CD4-positive, alpha-beta T cell treated with Interleukin-17A for 4 hours (primary cell): ENCODE results near the gene SEC31A.
"Not testable (repeated sequence)": the region's sequence is repeated elsewhere in the genome, so short reads cannot be mapped to it uniquely, and the experiment has no call there.

ENCODE experiments used
- DNase-seq: peaks from one replicate; pipeline ENCODE4 v3.0.0-alpha.2; 2020; ENCODE audit warnings: mixed read lengths

SEC31A gene

GRCh38 chr4:82896755-82897154 lies 5.8 kb upstream of the SEC31A start:
- DNase-seq: no peak

DNA sequence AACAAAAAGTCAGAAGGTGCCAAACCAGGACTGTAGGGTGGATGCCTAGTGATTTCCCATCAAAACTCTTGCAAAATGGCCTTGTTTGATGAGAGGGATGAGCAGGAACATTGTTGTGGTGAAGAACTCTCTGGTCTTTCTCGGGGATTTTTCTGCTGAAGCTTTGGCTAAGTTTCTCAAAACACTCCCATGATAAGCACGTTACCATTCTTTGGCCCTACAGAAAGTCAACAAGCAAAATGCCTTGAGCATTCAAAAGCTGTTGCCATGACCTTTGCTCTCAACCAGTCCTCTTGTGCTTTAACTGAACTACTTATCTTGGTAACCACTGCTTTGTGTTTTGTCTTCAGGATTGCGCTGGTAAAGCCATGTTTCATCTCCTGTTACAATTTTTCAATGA lies 3.0 kb upstream of the SEC31A start:
- DNase-seq: no peak

DNA sequence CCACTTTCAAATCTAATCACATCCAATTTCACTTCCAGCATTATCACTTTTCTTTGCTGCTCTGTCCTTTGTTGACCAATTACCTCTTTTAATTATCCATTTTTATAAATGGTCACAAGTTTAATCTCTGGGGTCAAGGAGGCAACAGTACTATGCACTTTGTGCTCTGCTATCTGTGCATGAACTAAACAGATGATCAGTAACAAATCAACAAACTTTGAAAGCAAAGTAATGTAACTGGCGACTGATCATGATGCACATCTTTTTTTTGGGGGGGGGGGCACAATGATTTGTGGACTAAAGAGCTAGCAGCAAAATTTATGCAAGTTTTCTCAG lies 1.5 kb upstream of the SEC31A start:
- DNase-seq: no peak

DNA sequence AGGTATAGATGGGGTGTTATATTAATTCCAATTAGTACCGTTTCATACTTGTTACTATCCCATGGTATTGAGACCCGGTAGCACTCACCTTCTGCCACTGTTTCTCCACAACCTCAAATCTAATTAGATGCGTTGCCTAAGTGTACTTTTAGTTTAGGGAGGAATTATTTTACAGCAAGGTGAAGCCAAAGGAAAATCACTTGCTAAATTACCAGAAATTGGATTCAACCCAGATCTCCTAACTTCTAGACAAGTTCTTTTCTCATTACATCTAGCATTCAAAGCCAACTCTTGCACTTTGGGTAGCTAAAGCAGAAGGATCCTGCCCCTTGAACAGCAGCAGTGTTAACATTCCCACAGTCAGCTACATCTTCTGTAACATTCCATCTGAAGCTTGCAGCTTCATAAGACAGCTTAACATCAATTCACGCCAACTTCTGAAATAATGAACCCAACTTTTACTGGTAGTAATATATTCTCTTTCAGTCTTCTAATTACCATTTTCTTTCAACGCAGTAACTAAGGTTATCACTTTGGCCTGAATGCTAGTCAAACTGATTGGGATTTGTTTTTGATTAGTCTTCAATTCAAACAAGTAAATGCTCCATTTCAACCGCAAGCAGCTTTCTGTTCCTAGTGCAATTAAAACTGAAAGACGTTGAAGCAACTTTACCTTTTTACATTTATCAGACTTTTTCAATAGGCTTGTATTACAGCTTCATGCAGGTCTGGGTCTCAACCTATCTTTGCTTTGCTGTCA lies 934 bp upstream of the SEC31A start:
- DNase-seq: no peak

DNA sequence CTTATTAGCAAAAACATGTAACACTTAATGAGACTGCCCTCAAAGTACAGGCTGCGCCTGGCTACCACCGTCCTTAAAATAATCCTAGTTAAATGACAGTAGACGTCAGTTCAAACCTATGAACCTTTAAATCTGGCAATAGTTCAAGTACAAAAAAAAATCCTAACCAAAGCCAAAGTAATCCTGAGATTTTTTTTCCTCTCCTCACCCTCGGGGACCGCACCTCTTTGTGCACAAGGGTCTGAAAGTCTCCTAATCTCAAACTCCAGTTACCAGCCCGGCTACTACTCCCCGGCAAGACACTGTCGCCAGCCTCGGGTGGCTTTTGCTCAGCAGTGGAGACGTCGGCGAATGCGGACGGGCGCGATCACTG lies 439 bp downstream of the SEC31A start:
- DNase-seq: no peak

DNA sequence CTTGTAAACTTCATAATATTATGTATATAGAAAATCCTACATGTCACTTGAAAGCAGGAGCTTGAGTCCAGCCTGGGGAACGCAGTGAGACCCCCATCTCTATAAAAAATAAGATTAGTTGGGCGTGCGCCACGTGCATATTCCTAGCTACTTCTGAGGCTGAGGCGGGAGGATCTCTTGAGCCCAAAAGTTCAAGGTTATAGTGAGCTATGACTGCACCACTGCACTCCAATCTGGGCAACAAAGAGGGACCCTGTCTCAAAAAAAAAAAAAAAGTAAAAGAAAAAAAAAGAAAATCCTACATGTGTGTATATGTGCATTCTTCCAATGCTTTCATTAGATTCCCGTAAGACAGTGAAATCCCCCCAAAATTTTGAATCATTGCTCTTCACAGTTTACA lies 1.7 kb downstream of the SEC31A start:
- DNase-seq: no peak

DNA sequence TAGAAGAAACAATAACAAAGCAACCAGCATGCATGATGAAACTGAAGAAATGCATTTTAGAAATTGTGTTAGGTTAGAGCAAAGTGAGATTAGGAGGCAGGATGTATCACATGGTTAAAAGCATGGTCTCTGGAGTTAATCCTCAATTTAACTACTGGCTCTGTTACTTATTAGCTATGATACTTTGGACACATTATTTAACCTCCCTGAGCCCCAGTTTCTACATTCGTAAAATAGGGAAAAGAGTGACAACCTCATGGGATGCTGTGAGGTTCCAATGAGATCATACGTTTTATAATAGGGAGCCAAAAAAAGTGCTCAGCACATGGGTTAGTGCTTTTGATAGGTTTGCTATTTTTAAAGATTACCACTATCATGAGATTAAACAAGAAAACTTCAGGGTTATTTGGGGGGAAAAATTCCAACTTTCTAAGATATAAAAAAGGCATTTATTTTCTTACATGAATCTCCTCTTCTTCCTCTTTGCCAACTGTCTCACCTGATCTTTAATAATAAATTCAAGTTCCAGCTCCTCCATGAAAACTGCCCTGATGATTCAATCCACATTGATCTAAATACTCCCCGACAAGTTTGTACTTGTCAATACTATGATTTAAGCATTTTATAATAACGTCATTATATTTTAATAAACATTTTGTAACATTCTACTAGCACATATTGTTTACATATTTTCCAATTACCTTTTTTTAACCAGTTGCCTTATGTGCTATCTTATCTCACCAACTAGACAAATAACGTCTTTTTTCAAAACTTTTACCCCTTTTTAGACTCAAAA lies 4.6 kb downstream of the SEC31A start:
- DNase-seq: no peak

DNA sequence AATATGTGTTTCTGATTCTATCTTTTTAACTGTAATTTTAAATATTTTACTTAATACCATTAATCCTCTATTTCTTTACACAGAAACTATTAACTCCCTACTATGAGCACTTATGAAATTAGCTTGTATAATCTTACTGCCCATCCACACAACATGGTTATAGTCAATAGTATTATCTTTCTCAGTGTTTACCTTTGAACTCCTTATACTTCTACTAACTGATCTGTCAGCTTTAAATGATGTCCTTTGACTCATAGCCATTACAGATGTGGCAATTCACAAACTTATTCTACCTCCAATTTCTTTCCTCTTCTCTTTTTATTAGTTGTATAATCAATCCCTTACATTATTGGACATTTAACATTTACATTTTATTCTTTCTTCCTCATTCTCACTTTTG lies 5.5 kb downstream of the SEC31A start:
- DNase-seq: no peak

DNA sequence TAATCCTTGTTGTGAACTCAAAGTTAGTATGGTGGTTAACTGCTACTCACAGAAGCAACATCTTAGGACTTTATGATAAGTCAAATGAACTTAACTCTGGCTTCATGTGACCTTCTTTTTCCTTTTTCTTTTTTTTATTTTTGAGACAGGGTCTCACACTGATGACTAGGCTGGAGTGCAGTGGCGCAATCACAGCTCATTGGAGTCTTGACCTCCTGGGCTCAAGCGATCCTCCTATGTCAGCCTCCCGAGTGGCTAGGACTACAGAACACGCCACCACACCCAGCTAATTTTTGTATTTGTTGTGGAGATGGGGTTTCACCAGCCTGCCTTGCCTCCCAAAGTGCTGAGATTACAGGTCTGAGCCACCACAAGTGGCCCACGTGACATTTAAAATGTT lies 22.4 kb downstream of the SEC31A start:
- DNase-seq: no peak

GRCh38 chr4:82866706-82867385 lies 24.1 kb downstream of the SEC31A start:
- DNase-seq: no peak

- DNase-seq: not testable (repeated sequence)
Observed at GRCh38 chr4:82866033-82866432, 24.9 kb downstream of the SEC31A start.

DNA sequence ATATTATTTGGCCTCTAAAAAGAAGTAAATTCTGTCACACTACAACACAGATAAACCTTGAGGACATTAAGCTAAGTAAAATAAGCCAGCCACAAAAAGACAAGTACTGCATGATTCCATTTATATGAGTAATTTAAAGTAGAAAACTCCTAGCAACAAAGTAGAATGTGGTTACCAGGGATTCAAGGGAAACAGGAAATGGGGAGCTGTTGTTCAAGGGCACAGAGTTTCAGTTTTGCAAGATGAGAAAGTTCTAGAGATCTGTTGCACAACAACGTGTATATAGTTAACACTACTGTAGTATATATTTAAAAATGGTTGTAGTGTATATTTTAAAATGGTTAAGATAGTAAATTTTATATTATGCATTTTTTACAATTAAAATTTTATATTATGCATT lies 25.4 kb downstream of the SEC31A start:
- DNase-seq: no peak

- DNase-seq: no peak
Observed at GRCh38 chr4:82864336-82864979, 26.5 kb downstream of the SEC31A start.

DNA sequence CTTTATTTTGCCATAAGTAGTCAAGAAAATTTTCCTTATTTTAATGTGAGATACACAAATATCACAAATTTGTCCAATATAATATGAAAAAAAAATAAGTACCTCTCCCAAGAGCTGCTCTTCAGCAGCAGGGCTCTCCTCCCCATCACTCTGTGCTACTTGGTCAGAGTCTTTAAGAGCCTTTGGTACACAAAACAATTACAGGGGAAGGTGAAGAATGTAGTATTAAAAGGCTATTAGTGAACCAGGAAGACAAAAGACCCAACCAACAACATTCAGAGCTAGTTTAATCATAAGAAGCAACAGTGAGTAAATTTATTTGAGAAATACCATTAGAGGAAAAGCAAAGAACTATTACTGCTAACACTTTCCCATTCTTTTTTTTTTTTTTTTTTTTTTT lies 29.4 kb downstream of the SEC31A start:
- no peak for DNase-seq

DNA sequence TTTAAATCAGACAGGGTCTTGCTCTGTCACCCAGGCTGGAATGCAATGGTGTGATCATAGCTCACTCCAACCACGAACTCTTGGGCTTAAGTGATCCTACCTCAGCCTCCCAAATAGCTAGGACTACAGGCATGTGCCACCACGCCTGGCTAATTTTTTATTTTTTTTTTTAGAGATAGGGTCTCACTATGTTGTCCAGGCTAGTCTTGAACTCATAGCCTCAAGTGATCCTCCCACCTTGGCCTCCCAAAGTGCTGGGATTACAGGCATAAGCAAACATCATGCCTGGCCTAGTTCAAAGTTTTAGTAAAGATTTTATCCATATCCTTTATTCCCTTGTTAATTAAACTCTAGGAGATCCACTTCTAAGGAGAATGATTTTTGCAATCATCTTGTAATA lies 30.5 kb downstream of the SEC31A start:
- not testable (repeated sequence) for DNase-seq

DNA sequence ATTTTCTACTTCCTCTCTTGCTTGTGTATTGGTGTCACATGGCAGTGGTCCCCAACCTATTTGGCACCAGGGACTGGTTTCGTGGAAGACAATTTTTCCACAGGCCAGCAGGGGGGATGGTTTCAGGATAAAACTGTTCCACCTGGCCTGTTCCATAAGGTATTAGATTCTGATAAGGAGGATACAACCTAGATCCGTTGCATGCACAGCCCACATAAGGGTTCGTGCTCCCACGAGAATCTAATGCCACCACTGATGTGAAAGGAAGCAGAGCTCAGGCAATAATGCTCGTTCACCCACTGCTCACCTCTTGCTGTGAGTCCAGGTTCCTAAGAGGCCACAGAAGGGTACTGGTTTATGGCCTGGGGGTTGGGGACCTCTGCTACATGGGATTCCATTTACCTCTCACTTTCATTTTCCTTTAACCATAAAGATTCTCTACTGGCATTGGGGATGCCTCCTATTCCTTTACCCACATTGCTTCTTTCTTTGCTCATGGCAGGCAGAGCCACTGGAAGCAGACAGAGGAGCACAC lies 38.1 kb downstream of the SEC31A start:
- no peak for DNase-seq

GRCh38 chr4:82851885-82852750 lies 38.8 kb downstream of the SEC31A start:
- DNase-seq: no peak

DNA sequence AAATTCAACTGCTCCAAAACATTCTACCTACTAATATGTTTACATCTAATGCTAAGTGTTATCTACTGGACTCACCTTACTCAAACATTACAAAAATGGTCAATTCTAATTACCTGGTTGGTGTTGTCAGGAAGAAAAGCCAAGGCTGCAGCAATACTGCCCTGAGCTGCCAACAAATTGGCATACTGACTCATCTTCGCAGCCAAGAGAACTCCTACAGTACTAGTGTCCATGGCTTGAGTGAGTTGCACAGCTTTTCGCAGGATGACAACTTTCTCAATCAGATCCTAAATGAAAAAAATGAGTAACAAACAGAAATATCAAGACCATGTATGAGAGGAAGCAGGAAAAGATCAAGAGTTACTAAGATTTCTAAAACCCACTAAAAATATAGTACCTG lies 39.6 kb downstream of the SEC31A start:
- DNase-seq: no peak

DNA sequence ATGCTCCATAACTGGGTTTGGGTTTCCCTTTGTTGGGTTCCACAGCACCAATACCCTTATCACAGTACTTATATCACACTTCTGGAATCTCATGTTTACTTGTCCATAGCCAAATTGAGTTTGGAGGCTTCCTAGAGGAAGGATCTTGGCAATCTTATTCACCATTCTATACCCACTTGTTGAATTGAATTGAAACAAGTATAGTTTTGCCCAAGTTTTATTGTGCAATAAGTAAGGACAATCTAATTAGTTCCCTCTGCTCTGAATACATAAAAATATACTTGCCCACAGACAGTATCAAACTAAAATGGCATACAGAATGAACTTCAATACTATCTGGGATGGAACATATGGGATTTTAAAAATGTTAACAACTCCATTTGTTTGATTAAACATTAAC lies 40.3 kb downstream of the SEC31A start:
- no peak for DNase-seq

DNA sequence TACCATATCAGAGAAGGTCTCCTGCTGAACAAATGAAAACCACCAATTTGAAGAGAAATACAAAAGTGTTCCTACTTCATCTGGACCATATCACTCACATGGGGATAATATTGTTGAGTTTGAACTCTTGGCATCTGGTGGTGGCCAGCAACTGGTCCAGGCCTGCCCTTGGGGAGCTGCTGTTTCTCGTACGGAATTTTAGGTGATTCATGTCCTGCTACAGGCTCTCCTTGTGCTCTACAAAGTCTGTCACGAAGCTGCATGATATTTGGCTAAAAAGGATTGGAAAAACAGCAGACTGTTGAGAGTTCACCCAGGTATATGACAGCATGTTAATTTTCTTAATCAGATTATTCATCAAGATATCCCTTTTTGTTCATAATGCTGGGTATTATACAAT lies 42.2 kb downstream of the SEC31A start:
- no peak for DNase-seq

- DNase-seq: no peak
Observed at GRCh38 chr4:82842593-82842992, 48.4 kb downstream of the SEC31A start.

DNA sequence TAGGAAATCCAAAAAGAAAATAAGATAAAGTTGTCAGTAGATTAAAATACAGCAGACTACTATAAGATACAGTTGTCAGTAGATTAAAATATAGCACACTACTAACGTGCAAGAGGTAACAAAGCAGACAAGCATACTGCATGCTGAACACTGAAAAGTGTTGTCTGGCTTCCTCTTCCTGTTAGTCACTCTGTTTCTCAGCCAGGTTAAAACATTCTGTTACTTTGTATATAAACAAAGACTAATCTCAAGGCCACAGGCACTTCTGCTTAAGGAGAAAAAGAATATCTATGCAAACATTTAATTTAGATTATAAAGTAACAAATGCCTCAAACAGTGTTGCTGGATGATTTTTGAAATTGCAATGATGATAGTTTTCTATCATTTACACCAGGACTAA lies 51.3 kb downstream of the SEC31A start:
- no peak for DNase-seq
